IgD-negative memory B cell (primary cell): ENCODE data around the gene ADAMTSL1. TPM values are rescaled to one million over a fixed set of nuclear protein-coding genes. Genes with fewer than 3 reads are reported as not detected.

Source experiments
- H3K27ac Mint-ChIP-seq, 3 donors: one replicate each; pipeline ENCODE4 v1.8.0; 2020 to 2022; ENCODE audit warnings: mild to moderate bottlenecking in 3 of 3, mixed read lengths in 3 of 3, moderate library complexity in 1 of 3
- H3K27me3 Mint-ChIP-seq: one replicate; pipeline ENCODE4 v1.8.0; 2021; ENCODE audit warnings: mixed read lengths
- H3K36me3 Mint-ChIP-seq: one replicate; pipeline ENCODE4 v1.8.0; 2020; ENCODE audit warnings: mild to moderate bottlenecking, mixed read lengths
- H3K4me1 Mint-ChIP-seq, 3 donors: one replicate each; pipeline ENCODE4 v1.8.0; 2020 to 2022; ENCODE audit warnings: mixed read lengths in 3 of 3, mild to moderate bottlenecking in 1 of 3
- H3K4me3 Mint-ChIP-seq, 4 donors: one replicate each; pipeline ENCODE4 v1.8.0; 2020 to 2022; ENCODE audit warnings: mild to moderate bottlenecking in 4 of 4, mixed read lengths in 4 of 4, moderate library complexity in 3 of 4
- H3K9me3 Mint-ChIP-seq, 3 donors: one replicate each; pipeline ENCODE4 v1.8.0; 2020 to 2021; ENCODE audit warnings: mixed read lengths in 3 of 3, mild to moderate bottlenecking in 1 of 3
- polyA plus RNA-seq: library from polyadenylated mRNA; unstranded; fragments of 300-500 nt; fragmentation: Illumina TruSeq; gene quantifications from one replicate; pipeline ENCODE4 v1.2.3, GENCODE V29; 2021

Gene ADAMTSL1
- polyA plus RNA-seq, 1 donor from 2014 or later = not detected

- H3K4me1 Mint-ChIP-seq = no peaks in the 10 kb centered on the region
- peaks cover 3% of the 10 kb centered on the region for H3K36me3 Mint-ChIP-seq
- H3K9me3 Mint-ChIP-seq = peaks cover 1 to 6% (median 5%) of the 10 kb centered on the region in 3 donors
- no peak overlapping the region for H3K27ac Mint-ChIP-seq
- no peak overlapping the region for H3K4me3 Mint-ChIP-seq
- peaks cover 2% of the 10 kb centered on the region for H3K27me3 Mint-ChIP-seq
These were observed 407.8 kb downstream of the ADAMTSL1 start for GRCh38 chr9:18881758-18882157.

GRCh38 chr9:18887546-18887945 is 413.6 kb downstream of the ADAMTSL1 start:
- H3K4me1 Mint-ChIP-seq = no peaks in the 10 kb centered on the region
- peaks cover 0 to 6% (median 1%) of the 10 kb centered on the region in 3 donors for H3K9me3 Mint-ChIP-seq
- no peak overlapping the region for H3K27ac Mint-ChIP-seq
- H3K4me3 Mint-ChIP-seq = no peak overlapping the region
- peaks cover 2% of the 10 kb centered on the region for H3K27me3 Mint-ChIP-seq
- no peaks in the 10 kb centered on the region for H3K36me3 Mint-ChIP-seq

- Mint-ChIP-seq H3K9me3 (peaks cover 0 to 3% (median 1%) of the 10 kb centered on the region in 3 donors), H3K4me1 (no peaks in the 10 kb centered on the region), H3K27ac (no peak overlapping the region), H3K27me3 (peaks cover 2% of the 10 kb centered on the region), H3K4me3 (no peak overlapping the region), H3K36me3 (no peaks in the 10 kb centered on the region)
These were observed 414.3 kb downstream of the ADAMTSL1 start for GRCh38 chr9:18888290-18888689.

- Mint-ChIP-seq H3K36me3 (peaks cover 1% of the 10 kb centered on the region), H3K9me3 (peaks cover 1 to 7% (median 2%) of the 10 kb centered on the region in 3 donors), H3K4me1 (no peaks in the 10 kb centered on the region), H3K27me3 (peaks cover 2% of the 10 kb centered on the region), H3K4me3 (no peak overlapping the region), H3K27ac (no peak overlapping the region)
These were observed 415.6 kb downstream of the ADAMTSL1 start for GRCh38 chr9:18889550-18889949.

- H3K27me3 Mint-ChIP-seq = no peaks in the 10 kb centered on the region
- peaks cover 0 to 10% (median 4%) of the 10 kb centered on the region in 3 donors for H3K9me3 Mint-ChIP-seq
- no peak overlapping the region for H3K4me3 Mint-ChIP-seq
- H3K27ac Mint-ChIP-seq = no peak overlapping the region
- peaks cover 1% of the 10 kb centered on the region for H3K36me3 Mint-ChIP-seq
- no peaks in the 10 kb centered on the region for H3K4me1 Mint-ChIP-seq
These were observed 416.4 kb downstream of the ADAMTSL1 start for GRCh38 chr9:18890372-18890771.

GRCh38 chr9:18891946-18892670 is 418.2 kb downstream of the ADAMTSL1 start:
- no peaks in the 10 kb centered on the region for H3K4me1 Mint-ChIP-seq
- H3K4me3 Mint-ChIP-seq = no peak overlapping the region
- H3K27me3 Mint-ChIP-seq = no peaks in the 10 kb centered on the region
- peaks cover 0 to 18% (median 12%) of the 10 kb centered on the region in 3 donors for H3K9me3 Mint-ChIP-seq
- H3K27ac Mint-ChIP-seq = no peak overlapping the region
- H3K36me3 Mint-ChIP-seq = peaks cover 1% of the 10 kb centered on the region

- no peaks in the 10 kb centered on the region for H3K27me3 Mint-ChIP-seq
These were observed 419.1 kb downstream of the ADAMTSL1 start for GRCh38 chr9:18893046-18893445.

GRCh38 chr9:18893491-18893890 is 419.5 kb downstream of the ADAMTSL1 start:
- Mint-ChIP-seq H3K4me3 (no peak overlapping the region), H3K9me3 (peaks cover 0 to 18% (median 12%) of the 10 kb centered on the region in 3 donors), H3K27me3 (no peaks in the 10 kb centered on the region), H3K36me3 (peaks cover 1% of the 10 kb centered on the region), H3K27ac (no peak overlapping the region), H3K4me1 (no peaks in the 10 kb centered on the region)

More at GRCh38 chr9:18893046-18893445, 419.1 kb downstream of the ADAMTSL1 start:
- H3K4me3 Mint-ChIP-seq = no peak overlapping the region
- no peak overlapping the region for H3K27ac Mint-ChIP-seq
- no peaks in the 10 kb centered on the region for H3K4me1 Mint-ChIP-seq
- H3K36me3 Mint-ChIP-seq = peaks cover 1% of the 10 kb centered on the region
- peaks cover 0 to 18% (median 12%) of the 10 kb centered on the region in 3 donors for H3K9me3 Mint-ChIP-seq

GRCh38 chr9:18896004-18896403 is 422.1 kb downstream of the ADAMTSL1 start:
- Mint-ChIP-seq H3K27me3 (no peaks in the 10 kb centered on the region), H3K9me3 (peaks cover 4 to 30% (median 21%) of the 10 kb centered on the region in 3 donors), H3K36me3 (peaks cover 1% of the 10 kb centered on the region), H3K4me1 (no peaks in the 10 kb centered on the region), H3K27ac (no peak overlapping the region), H3K4me3 (no peak overlapping the region)

GRCh38 chr9:18896531-18897179 is 422.7 kb downstream of the ADAMTSL1 start:
- H3K4me3 Mint-ChIP-seq = no peak overlapping the region
- peaks cover 4 to 33% (median 21%) of the 10 kb centered on the region in 3 donors for H3K9me3 Mint-ChIP-seq
- peaks cover 1% of the 10 kb centered on the region for H3K36me3 Mint-ChIP-seq
- no peak overlapping the region for H3K27ac Mint-ChIP-seq
- H3K4me1 Mint-ChIP-seq = no peaks in the 10 kb centered on the region
- H3K27me3 Mint-ChIP-seq = no peaks in the 10 kb centered on the region

GRCh38 chr9:18903450-18903849 is 429.5 kb downstream of the ADAMTSL1 start:
- no peak overlapping the region for H3K27ac Mint-ChIP-seq
- H3K4me3 Mint-ChIP-seq = no peak overlapping the region
- H3K36me3 Mint-ChIP-seq = no peaks in the 10 kb centered on the region
- H3K4me1 Mint-ChIP-seq = no peaks in the 10 kb centered on the region
- H3K27me3 Mint-ChIP-seq = peaks cover 3% of the 10 kb centered on the region
- peaks cover 6 to 29% (median 19%) of the 10 kb centered on the region in 3 donors for H3K9me3 Mint-ChIP-seq

- H3K9me3 Mint-ChIP-seq = peaks cover 5 to 20% (median 14%) of the 10 kb centered on the region in 3 donors
- H3K4me1 Mint-ChIP-seq = no peaks in the 10 kb centered on the region
- no peaks in the 10 kb centered on the region for H3K36me3 Mint-ChIP-seq
- H3K27me3 Mint-ChIP-seq = peaks cover 6% of the 10 kb centered on the region
- H3K27ac Mint-ChIP-seq = no peak overlapping the region
- no peak overlapping the region for H3K4me3 Mint-ChIP-seq
These were observed 431.3 kb downstream of the ADAMTSL1 start for GRCh38 chr9:18905028-18905882.

GRCh38 chr9:18905883-18906629 is 432.1 kb downstream of the ADAMTSL1 start:
- Mint-ChIP-seq H3K4me3 (no peak overlapping the region), H3K27me3 (peaks cover 6% of the 10 kb centered on the region), H3K36me3 (no peaks in the 10 kb centered on the region), H3K9me3 (peaks cover 3 to 18% (median 11%) of the 10 kb centered on the region in 3 donors), H3K4me1 (no peaks in the 10 kb centered on the region), H3K27ac (no peak overlapping the region)

GRCh38 chr9:18906656-18907395 is 432.9 kb downstream of the ADAMTSL1 start:
- no peak overlapping the region for H3K27ac Mint-ChIP-seq
- peaks cover 3 to 12% (median 11%) of the 10 kb centered on the region in 3 donors for H3K9me3 Mint-ChIP-seq
- H3K36me3 Mint-ChIP-seq = no peaks in the 10 kb centered on the region
- H3K4me1 Mint-ChIP-seq = no peaks in the 10 kb centered on the region
- H3K4me3 Mint-ChIP-seq = no peak overlapping the region
- H3K27me3 Mint-ChIP-seq = peaks cover 6% of the 10 kb centered on the region
